ENCODE measurements around the gene FILIP1.

DNA sequence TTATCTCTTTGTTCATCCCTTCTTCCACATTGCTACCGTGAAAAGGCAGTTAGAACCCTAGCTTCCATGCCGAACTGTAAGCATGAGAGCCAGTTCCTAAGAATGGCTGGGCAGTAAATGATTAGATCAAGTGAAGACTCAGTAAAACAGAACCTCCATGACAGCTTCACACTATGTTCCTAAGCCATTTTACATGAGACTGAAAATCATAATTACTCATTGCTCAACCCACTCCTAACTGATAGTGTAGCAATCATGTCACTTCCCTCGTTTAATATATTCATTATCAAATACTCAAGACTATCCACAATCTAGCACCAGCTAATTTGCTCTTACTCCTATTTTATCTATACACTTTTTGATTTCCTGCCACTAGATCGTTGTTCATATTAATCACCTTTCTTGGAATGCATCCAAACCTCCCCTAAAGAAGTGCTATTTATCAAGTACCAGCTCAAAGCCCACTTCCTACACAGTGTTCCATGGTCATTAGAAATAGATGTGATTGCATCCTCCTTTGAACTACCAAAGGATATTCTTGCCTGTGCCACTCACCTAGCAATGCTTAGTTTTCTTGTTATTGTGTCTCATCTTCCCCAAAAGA is 215.0 kb downstream of the FILIP1 start:
- TF ChIP-seq, protein P1, sequence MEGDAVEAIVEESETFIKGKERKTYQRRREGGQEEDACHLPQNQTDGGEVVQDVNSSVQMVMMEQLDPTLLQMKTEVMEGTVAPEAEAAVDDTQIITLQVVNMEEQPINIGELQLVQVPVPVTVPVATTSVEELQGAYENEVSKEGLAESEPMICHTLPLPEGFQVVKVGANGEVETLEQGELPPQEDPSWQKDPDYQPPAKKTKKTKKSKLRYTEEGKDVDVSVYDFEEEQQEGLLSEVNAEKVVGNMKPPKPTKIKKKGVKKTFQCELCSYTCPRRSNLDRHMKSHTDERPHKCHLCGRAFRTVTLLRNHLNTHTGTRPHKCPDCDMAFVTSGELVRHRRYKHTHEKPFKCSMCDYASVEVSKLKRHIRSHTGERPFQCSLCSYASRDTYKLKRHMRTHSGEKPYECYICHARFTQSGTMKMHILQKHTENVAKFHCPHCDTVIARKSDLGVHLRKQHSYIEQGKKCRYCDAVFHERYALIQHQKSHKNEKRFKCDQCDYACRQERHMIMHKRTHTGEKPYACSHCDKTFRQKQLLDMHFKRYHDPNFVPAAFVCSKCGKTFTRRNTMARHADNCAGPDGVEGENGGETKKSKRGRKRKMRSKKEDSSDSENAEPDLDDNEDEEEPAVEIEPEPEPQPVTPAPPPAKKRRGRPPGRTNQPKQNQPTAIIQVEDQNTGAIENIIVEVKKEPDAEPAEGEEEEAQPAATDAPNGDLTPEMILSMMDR (conservative IDR thresholded peaks at IDR 0.05; ENCODE audit: low read length): no peak
- no peak for TF ChIP-seq EZH2phosphoT487 (IDR thresholded peaks at IDR 0.05; ENCODE audit: borderline replicate concordance, low read depth, low read length)

Data from OCI-LY7 (cell line).